Lung (tissue), 12 donors: Measurements from ENCODE around the gene OSBPL2. TPM values are rescaled to one million over a fixed set of nuclear protein-coding genes. Genes with fewer than 3 reads are reported as not detected.

Source experiments
- ATAC-seq: fragments of 200-7000 bp; cut with Tn5 transposase; one replicate; pipeline ENCODE4 v1.9.1; 2020; ENCODE audit warnings: moderate number of reproducible peaks; ENCODE audit not compliant: insufficient read depth, low FRiP score
- DNase-seq, 3 donors: peaks; one replicate each; pipeline ENCODE4 v3.0.0-alpha.2; 2013 to 2017
- H3K27ac ChIP-seq, 2 donors: one replicate each; pipeline ENCODE4 v1.5.1; 2013; ENCODE audit warnings: mild to moderate bottlenecking in 2 of 2, moderate library complexity in 2 of 2, control low read depth in 1 of 2, inconsistent platforms in 1 of 2, low read depth in 1 of 2, low read length in 1 of 2
- H3K27me3 ChIP-seq, 3 donors: one replicate each; pipeline ENCODE4 v1.5.1; 2013; ENCODE audit warnings: low read length in 2 of 3; ENCODE audit not compliant: control insufficient read depth in 3 of 3, insufficient read depth in 3 of 3
- H3K36me3 ChIP-seq, 4 donors: one replicate each; pipeline ENCODE4 v1.5.1; 2013; ENCODE audit warnings: low read length in 4 of 4, mild to moderate bottlenecking in 1 of 4, moderate library complexity in 1 of 4; ENCODE audit not compliant: control insufficient read depth in 4 of 4, insufficient read depth in 4 of 4
- H3K4me1 ChIP-seq, 5 donors: one replicate each; pipeline ENCODE4 v1.5.1; 2013; ENCODE audit warnings: low read length in 5 of 5, mild to moderate bottlenecking in 2 of 5, moderate library complexity in 1 of 5; ENCODE audit not compliant: control insufficient read depth in 5 of 5, insufficient read depth in 5 of 5
- H3K4me3 ChIP-seq: one replicate; pipeline ENCODE4 v1.5.1; 2013; ENCODE audit warnings: mild to moderate bottlenecking, control low read depth, moderate library complexity
- H3K9ac ChIP-seq, 2 donors: one replicate each; pipeline ENCODE4 v1.5.1; 2013; ENCODE audit warnings: low read length in 2 of 2, control low read depth in 1 of 2; ENCODE audit not compliant: insufficient read depth in 1 of 2
- H3K9me3 ChIP-seq, 4 donors: one replicate each; pipeline ENCODE4 v1.5.1; 2013; ENCODE audit warnings: low read length in 3 of 4, mild to moderate bottlenecking in 1 of 4, moderate library complexity in 1 of 4; ENCODE audit not compliant: control insufficient read depth in 4 of 4, insufficient read depth in 3 of 4
- CTCF ChIP-seq: IDR thresholded peaks from 2 replicates; pipeline ENCODE4 v1.5.1; 2012; ENCODE audit warnings: mild to moderate bottlenecking; ENCODE audit errors: control extremely low read depth, extremely low read depth
- WGBS, 2 donors: extraction: QIAGEN DNeasy Blood & Tissue Kit; methylation state at CpG; one replicate each; pipeline ENCODE4 v1.1.7; 2013; 5-methylcytosine and 5-hydroxymethylcytosine counted together
- polyA plus RNA-seq, 2 donors: library from polyadenylated mRNA; stranded (reverse); fragments of 200-250 nt; gene quantifications; one replicate each; pipeline ENCODE4 v1.2.1, GENCODE V29; 2013
- total RNA-seq, 2 donors: library from RNA; depleted of rRNA in 1 of 2; stranded (reverse); fragments of >200 nt in 1 of 2; gene quantifications; one replicate each; pipeline ENCODE4 v1.2.1, GENCODE V29; 2014 to 2021
- donor health status: control.
- donor health status: control.
- donor health status: Bipolar disorder and iron deficiency.
- donor health status: healthy.
- donor health status: DM: yes; HTN: yes; CAD: no.

The OSBPL2 gene
- total and polyA plus RNA-seq, 4 donors: 13.2 to 48.0 (median 27.7) TPM

GRCh38 chr20:62311150-62311549 is 72.8 kb downstream of the OSBPL2 start:
- no peak overlapping the region for H3K9ac ChIP-seq
- no peak for ATAC-seq
- no peak overlapping the region for H3K4me3 ChIP-seq
- no peak for TF ChIP-seq CTCF
- H3K27me3 ChIP-seq: no peaks in the 10 kb centered on the region
- H3K27ac ChIP-seq: no peak overlapping the region
- 94 to 96% methylated on average over 12 to 18 of the region's 18 CpGs for WGBS, 2 donors
- no peaks in the 10 kb centered on the region for H3K4me1 ChIP-seq
- no peak for DNase-seq
- H3K9me3 ChIP-seq: peaks cover 0 to 3% (median 0%) of the 10 kb centered on the region in 4 donors
- peaks cover 0 to 93% (median 24%) of the 10 kb centered on the region in 4 donors for H3K36me3 ChIP-seq

- H3K36me3 ChIP-seq: peaks cover 0 to 93% (median 22%) of the 10 kb centered on the region in 4 donors
- 94 to 95% methylated on average over 60 of the region's 60 CpGs for WGBS, 2 donors
- DNase-seq: no peak
Measured at GRCh38 chr20:62311832-62312661, 73.7 kb downstream of the OSBPL2 start.

GRCh38 chr20:62312662-62312977 is 74.3 kb downstream of the OSBPL2 start:
- H3K27ac ChIP-seq: no peak overlapping the region
- WGBS, 2 donors: 94% methylated on average over 16 of the region's 16 CpGs
- ATAC-seq (no peak), DNase-seq (no peak)
- H3K4me1 ChIP-seq: no peaks in the 10 kb centered on the region
- H3K9me3 ChIP-seq: peaks cover 0 to 3% (median 0%) of the 10 kb centered on the region in 4 donors
- H3K9ac ChIP-seq: no peak overlapping the region
- H3K4me3 ChIP-seq: no peak overlapping the region
- H3K27me3 ChIP-seq: no peaks in the 10 kb centered on the region
- peaks cover 0 to 93% (median 17%) of the 10 kb centered on the region in 4 donors for H3K36me3 ChIP-seq
- TF ChIP-seq CTCF: no peak

More at GRCh38 chr20:62311832-62312661, 73.7 kb downstream of the OSBPL2 start:
- Histone ChIP-seq H3K27ac (no peak overlapping the region), H3K4me3 (no peak overlapping the region), H3K9ac (no peak overlapping the region), H3K4me1 (no peaks in the 10 kb centered on the region), H3K27me3 (no peaks in the 10 kb centered on the region), H3K9me3 (peaks cover 0 to 3% (median 0%) of the 10 kb centered on the region in 4 donors)
- TF ChIP-seq CTCF: no peak
- ATAC-seq: no peak

- H3K4me3 ChIP-seq: no peak overlapping the region
- no peak for ATAC-seq
- 94 to 95% methylated on average over 26 of the region's 26 CpGs for WGBS, 2 donors
- H3K4me1 ChIP-seq: no peaks in the 10 kb centered on the region
- no peaks in the 10 kb centered on the region for H3K27me3 ChIP-seq
- H3K36me3 ChIP-seq: peaks cover 0 to 89% (median 14%) of the 10 kb centered on the region in 4 donors
- no peak for DNase-seq
- peaks cover 0 to 3% (median 0%) of the 10 kb centered on the region in 4 donors for H3K9me3 ChIP-seq
- no peak overlapping the region for H3K27ac ChIP-seq
- no peak overlapping the region for H3K9ac ChIP-seq
- TF ChIP-seq CTCF: no peak
Measured at GRCh38 chr20:62313021-62313420, 74.7 kb downstream of the OSBPL2 start.
